Adrenal gland (tissue), 5 donors: Measurements from ENCODE around the gene MRPS33.

Experiments
- POLR2A ChIP-seq, 2 donors: fragments of 450-650 bp; IDR thresholded peaks; one replicate each; pipeline ENCODE4 v1.6.1; 2017; ENCODE audit warnings: antibody characterized with exemption in 2 of 2, mild to moderate bottlenecking in 2 of 2, moderate library complexity in 1 of 2
- TF ChIP-seq, protein P1 (sequence below), 6 experiments: fragments of 450-650 bp in 4 of 6; fragments of 200-600 bp in 2 of 6; sonication (generic) in 1 of 6; IDR thresholded peaks; 1 replicate in 5 of 6; 2 replicates in 1 of 6; pipeline versions ENCODE4 v1.5.1 to v1.8.0; 2016 to 2021; ENCODE audit warnings: antibody characterized with exemption in 6 of 6, mild to moderate bottlenecking in 2 of 6, moderate library complexity in 1 of 6
- donor health status: DM: no; HTN: no; CAD: no.

DNA sequence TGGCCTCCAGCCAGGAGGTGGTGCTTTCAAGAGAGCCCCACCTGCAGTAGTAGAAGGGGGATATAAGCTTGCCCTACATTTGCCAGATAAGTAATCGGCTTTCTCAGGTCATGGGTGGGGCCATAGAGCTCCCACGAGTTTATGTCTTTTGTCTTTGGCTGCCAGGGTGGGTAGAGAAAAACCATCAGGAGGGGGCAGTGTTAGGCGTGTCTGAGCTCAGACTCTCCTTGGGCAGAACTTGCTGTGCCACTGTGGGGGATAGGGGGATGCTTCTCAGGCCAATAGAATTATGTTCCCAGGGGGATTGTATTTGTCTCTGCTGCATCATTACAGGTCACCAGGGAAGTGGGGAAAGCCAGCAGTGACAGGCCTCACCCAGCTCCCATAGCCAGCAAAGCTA lies 12.3 kb upstream of the MRPS33 start:
- TF ChIP-seq, protein P1, sequence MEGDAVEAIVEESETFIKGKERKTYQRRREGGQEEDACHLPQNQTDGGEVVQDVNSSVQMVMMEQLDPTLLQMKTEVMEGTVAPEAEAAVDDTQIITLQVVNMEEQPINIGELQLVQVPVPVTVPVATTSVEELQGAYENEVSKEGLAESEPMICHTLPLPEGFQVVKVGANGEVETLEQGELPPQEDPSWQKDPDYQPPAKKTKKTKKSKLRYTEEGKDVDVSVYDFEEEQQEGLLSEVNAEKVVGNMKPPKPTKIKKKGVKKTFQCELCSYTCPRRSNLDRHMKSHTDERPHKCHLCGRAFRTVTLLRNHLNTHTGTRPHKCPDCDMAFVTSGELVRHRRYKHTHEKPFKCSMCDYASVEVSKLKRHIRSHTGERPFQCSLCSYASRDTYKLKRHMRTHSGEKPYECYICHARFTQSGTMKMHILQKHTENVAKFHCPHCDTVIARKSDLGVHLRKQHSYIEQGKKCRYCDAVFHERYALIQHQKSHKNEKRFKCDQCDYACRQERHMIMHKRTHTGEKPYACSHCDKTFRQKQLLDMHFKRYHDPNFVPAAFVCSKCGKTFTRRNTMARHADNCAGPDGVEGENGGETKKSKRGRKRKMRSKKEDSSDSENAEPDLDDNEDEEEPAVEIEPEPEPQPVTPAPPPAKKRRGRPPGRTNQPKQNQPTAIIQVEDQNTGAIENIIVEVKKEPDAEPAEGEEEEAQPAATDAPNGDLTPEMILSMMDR (IDR thresholded peaks at IDR 0.05): no peak
- TF ChIP-seq POLR2A (IDR thresholded peaks at IDR 0.05): no peak
